Measurements from ENCODE around the gene RABGAP1L.

The RABGAP1L gene

DNA sequence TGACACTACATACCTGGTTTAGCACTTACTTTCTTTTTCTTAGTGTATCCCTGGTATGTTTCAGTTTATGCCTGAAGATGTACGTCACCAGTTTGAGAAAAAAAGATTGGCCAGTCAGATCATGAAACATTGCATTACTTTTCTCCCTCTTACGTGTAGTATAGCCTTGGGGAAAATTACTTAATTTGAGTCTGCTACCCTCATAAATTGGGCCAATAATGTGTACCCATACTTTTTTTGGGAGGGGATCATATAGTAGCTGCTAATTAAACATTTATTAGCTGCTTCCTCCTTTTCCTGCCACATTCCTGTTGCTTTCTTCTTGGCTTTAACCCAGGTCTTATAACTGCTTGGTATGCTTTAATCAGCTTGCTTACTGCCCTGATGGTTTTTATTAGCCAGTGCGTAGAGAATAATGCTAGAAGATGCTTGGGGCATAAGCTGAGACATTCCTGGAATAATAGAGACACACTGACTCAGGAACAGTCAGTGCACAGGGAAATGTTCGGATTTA is 32.1 kb downstream of the RABGAP1L start:
- TF ChIP-seq, protein P1, sequence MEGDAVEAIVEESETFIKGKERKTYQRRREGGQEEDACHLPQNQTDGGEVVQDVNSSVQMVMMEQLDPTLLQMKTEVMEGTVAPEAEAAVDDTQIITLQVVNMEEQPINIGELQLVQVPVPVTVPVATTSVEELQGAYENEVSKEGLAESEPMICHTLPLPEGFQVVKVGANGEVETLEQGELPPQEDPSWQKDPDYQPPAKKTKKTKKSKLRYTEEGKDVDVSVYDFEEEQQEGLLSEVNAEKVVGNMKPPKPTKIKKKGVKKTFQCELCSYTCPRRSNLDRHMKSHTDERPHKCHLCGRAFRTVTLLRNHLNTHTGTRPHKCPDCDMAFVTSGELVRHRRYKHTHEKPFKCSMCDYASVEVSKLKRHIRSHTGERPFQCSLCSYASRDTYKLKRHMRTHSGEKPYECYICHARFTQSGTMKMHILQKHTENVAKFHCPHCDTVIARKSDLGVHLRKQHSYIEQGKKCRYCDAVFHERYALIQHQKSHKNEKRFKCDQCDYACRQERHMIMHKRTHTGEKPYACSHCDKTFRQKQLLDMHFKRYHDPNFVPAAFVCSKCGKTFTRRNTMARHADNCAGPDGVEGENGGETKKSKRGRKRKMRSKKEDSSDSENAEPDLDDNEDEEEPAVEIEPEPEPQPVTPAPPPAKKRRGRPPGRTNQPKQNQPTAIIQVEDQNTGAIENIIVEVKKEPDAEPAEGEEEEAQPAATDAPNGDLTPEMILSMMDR (IDR thresholded peaks at IDR 0.05; ENCODE audit: control extremely low read depth, extremely low read depth, low read depth, missing control alignments): no peak
- ChIA-PET POLR2A (no interaction called here), CTCF (interaction anchor here (1.0 to 1.9 kb wide), 6 partner anchors 8 to 95 kb away, joined by 3 to 6 read pairs (median 4); no protein-coding TSS in a partner anchor)
- no peak for DNase-seq (ENCODE audit: extremely low spot score)

DNA sequence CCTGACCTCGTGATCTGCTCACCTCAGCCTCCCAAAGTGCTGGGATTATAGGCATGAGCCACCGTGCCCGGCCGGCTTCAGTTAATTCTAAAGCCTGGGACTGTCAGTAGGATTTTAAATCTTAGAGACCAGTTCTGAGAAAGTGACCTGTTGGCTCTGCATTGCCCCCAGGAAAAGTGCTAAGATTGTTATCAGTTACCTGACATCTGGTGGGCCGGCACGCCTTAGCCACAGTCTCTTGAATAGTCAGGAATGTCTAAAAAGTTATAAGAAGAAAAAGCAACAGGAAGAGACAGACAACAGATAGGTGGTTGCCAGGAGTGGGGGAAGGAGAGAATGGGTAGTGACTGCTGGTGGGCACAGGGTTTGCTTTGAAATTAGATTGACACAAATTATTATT is 35.1 kb downstream of the RABGAP1L start:
- POLR2A ChIA-PET: no interaction called here
- TF ChIP-seq, protein P1 (IDR thresholded peaks at IDR 0.05; ENCODE audit: control extremely low read depth, extremely low read depth, low read depth, missing control alignments): no peak
- no peak for DNase-seq (ENCODE audit: extremely low spot score)
- CTCF ChIA-PET: no interaction called here

DNA sequence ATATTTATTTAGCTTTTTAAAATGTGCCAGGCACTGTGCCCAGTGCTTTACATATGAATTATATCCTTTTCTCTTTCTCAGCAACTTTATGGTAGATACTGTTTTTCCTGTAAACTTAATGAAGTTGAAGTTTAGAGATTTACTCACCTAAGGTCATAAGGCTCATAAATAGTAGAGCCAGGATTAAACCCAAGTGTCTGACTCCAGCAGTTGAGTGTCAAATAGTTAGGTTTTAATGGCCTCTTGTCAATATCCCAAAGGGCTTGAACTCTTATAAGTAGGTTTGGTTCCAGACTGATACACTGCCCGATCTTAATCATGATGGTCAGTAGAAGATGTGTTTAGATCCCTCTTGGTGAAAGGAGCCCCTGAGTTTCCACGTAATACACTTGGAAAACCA is 37.8 kb downstream of the RABGAP1L start:
- ChIA-PET CTCF (interaction anchor here (1.4 kb wide), 1 partner anchor 21 kb away, joined by 5 read pairs; no protein-coding TSS in a partner anchor), POLR2A (no interaction called here)
- TF ChIP-seq, protein P1 (IDR thresholded peaks at IDR 0.05; ENCODE audit: control extremely low read depth, extremely low read depth, low read depth, missing control alignments): no peak
- no peak for DNase-seq (ENCODE audit: extremely low spot score)

DNA sequence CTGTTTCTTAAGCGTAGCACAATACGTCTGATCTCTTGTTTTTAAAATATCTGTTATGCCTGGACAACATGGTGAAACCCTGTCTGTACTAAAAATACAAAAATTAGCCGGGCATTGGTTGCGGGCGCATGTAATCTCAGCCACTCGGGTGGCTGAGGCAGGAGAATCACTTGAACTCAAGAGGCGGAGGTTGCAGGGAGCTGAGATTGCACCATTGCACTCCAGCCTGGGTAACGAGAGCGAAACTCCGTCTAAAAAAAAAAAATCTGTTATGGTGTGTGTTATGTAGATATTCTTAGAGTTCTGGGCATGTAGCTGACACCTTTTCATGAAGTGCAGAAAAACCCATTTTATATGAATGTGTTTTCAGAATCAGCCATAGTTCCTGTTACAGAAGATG is 38.2 kb downstream of the RABGAP1L start:
- TF ChIP-seq, protein P1 (IDR thresholded peaks at IDR 0.05; ENCODE audit: control extremely low read depth, extremely low read depth, low read depth, missing control alignments): no peak
- POLR2A ChIA-PET: no interaction called here
- DNase-seq (ENCODE audit: extremely low spot score): no peak
- CTCF ChIA-PET: interaction anchor here (1.4 kb wide), 1 partner anchor 20 kb away, joined by 5 read pairs; no protein-coding TSS in a partner anchor

DNA sequence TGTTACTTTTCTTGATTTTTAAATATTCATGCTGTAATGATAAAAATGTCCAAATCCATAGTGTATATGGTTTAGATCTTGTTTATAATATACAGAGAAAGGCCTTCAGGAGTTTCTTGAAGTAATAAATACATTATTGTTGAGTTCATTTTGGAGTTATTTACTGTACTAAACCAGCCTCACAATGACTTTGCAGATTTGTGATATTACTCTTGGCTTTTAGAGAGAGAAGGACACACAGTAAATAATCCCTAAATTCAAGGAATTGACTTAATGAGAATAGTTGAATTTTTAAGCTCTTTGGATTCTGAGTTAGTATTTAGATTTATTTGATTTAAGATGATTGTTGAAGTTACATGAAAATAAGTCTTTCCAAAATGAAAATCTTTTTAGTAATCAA is 38.9 kb downstream of the RABGAP1L start:
- no peak for DNase-seq (ENCODE audit: extremely low spot score)
- POLR2A ChIA-PET: no interaction called here
- TF ChIP-seq, protein P1 (IDR thresholded peaks at IDR 0.05; ENCODE audit: control extremely low read depth, extremely low read depth, low read depth, missing control alignments): no peak
- CTCF ChIA-PET: no interaction called here

DNA sequence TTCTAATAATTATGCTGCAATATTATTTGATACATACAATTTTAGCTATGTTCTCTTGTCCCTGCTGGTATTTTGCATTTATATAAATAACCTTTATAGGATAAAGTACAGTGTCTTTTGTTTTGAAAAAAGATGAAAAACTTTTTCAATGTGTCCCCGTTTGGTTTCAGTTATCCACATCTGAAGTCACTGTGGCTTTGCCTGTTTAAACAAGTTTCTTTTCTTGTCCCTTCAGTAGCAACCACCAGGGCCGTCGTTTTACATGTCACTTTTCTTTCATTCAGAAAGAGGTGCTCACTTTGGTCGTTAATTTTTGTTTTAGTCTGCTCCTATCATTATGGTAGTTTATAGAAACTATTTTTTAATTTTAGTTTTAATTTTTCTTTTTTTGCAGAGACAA is 41.4 kb downstream of the RABGAP1L start:
- no peak for DNase-seq (ENCODE audit: extremely low spot score)
- ChIA-PET POLR2A (no interaction called here), CTCF (interaction anchor here (1.1 kb wide), 1 partner anchor 30 kb away, joined by 3 read pairs; no protein-coding TSS in a partner anchor)
- TF ChIP-seq, protein P1 (IDR thresholded peaks at IDR 0.05; ENCODE audit: control extremely low read depth, extremely low read depth, low read depth, missing control alignments): no peak
